Nephron (organoid): Measurements from ENCODE around the gene PLIN3.

Source experiments
- H3K27ac Mint-ChIP-seq, 3 experiments: 2 replicates each; pipeline ENCODE4 v1.8.0; 2020; ENCODE audit warnings: mixed read lengths in 3 of 3, mild to moderate bottlenecking in 2 of 3, moderate library complexity in 1 of 3
- H3K27me3 Mint-ChIP-seq: 2 replicates; pipeline ENCODE4 v1.8.0; 2021; ENCODE audit warnings: low read depth, mild to moderate bottlenecking, moderate library complexity, mixed read lengths
- H3K36me3 Mint-ChIP-seq: 2 replicates; pipeline ENCODE4 v1.8.0; 2020; ENCODE audit warnings: low read depth, mixed read lengths
- H3K4me1 Mint-ChIP-seq: 2 replicates; pipeline ENCODE4 v1.8.0; 2020; ENCODE audit warnings: mixed read lengths
- H3K4me3 Mint-ChIP-seq, 3 experiments: 2 replicates each; pipeline ENCODE4 v1.8.0; 2020; ENCODE audit warnings: mild to moderate bottlenecking in 3 of 3, mixed read lengths in 3 of 3, moderate library complexity in 2 of 3
- H3K9me3 Mint-ChIP-seq: 2 replicates; pipeline ENCODE4 v1.8.0; 2020; ENCODE audit warnings: mixed read lengths
- CTCF ChIP-seq, 3 experiments: fragments of 200-600 bp; sonication (generic); IDR thresholded peaks; one replicate each; pipeline ENCODE4 v1.5.0; 2021; ENCODE audit warnings: antibody characterized with exemption in 3 of 3; ENCODE audit not compliant: unreplicated experiment in 3 of 3

The PLIN3 gene

GRCh38 chr19:4817467-4818277 is 49.8 kb downstream of the PLIN3 start:
- no peak for TF ChIP-seq CTCF (IDR thresholded peaks at IDR 0.05; ENCODE audit: unreplicated experiment in 3 of 3)
- H3K27me3 Mint-ChIP-seq = peaks cover 3% of the 10 kb centered on the region
- no peak overlapping the region for H3K27ac Mint-ChIP-seq
- no peak overlapping the region for H3K4me3 Mint-ChIP-seq
- peaks cover 7% of the 10 kb centered on the region for H3K4me1 Mint-ChIP-seq
- H3K9me3 Mint-ChIP-seq = no peaks in the 10 kb centered on the region
- H3K36me3 Mint-ChIP-seq = peaks cover 4% of the 10 kb centered on the region

- no peak overlapping the region for H3K4me3 Mint-ChIP-seq
- H3K4me1 Mint-ChIP-seq = peaks cover 7% of the 10 kb centered on the region
These were observed 50.6 kb downstream of the PLIN3 start for GRCh38 chr19:4816950-4817278.

GRCh38 chr19:4816202-4816949 is 51.1 kb downstream of the PLIN3 start:
- Mint-ChIP-seq H3K9me3 (no peaks in the 10 kb centered on the region), H3K36me3 (peaks cover 4% of the 10 kb centered on the region), H3K27me3 (peaks cover 3% of the 10 kb centered on the region), H3K4me1 (peaks cover 7% of the 10 kb centered on the region), H3K27ac (no peak overlapping the region), H3K4me3 (no peak overlapping the region)
- no peak for TF ChIP-seq CTCF (IDR thresholded peaks at IDR 0.05; ENCODE audit: unreplicated experiment in 3 of 3)

More at GRCh38 chr19:4816950-4817278, 50.6 kb downstream of the PLIN3 start:
- H3K27ac Mint-ChIP-seq = no peak overlapping the region
- H3K27me3 Mint-ChIP-seq = peaks cover 3% of the 10 kb centered on the region
- TF ChIP-seq CTCF (IDR thresholded peaks at IDR 0.05; ENCODE audit: unreplicated experiment in 3 of 3) = no peak
- no peaks in the 10 kb centered on the region for H3K9me3 Mint-ChIP-seq
- peaks cover 4% of the 10 kb centered on the region for H3K36me3 Mint-ChIP-seq

GRCh38 chr19:4815426-4816201 is 51.9 kb downstream of the PLIN3 start:
- peak overlapping the region; percentile 72 to 80 (median 77) for H3K4me3 Mint-ChIP-seq
- TF ChIP-seq CTCF (IDR thresholded peaks at IDR 0.05; ENCODE audit: unreplicated experiment in 3 of 3) = no peak
- H3K36me3 Mint-ChIP-seq = peaks cover 4% of the 10 kb centered on the region
- H3K4me1 Mint-ChIP-seq = peaks cover 7% of the 10 kb centered on the region
- peaks cover 3% of the 10 kb centered on the region for H3K27me3 Mint-ChIP-seq
- H3K27ac Mint-ChIP-seq = peak overlapping the region; percentile 27 to 56 (median 32)
- no peaks in the 10 kb centered on the region for H3K9me3 Mint-ChIP-seq

- Mint-ChIP-seq H3K4me3 (peak overlapping the region in 2 of 3 experiments; percentile 77 to 80), H3K27me3 (peaks cover 3% of the 10 kb centered on the region), H3K36me3 (peaks cover 4% of the 10 kb centered on the region), H3K4me1 (peaks cover 7% of the 10 kb centered on the region), H3K27ac (no peak overlapping the region), H3K9me3 (no peaks in the 10 kb centered on the region)
- no peak for TF ChIP-seq CTCF (IDR thresholded peaks at IDR 0.05; ENCODE audit: unreplicated experiment in 3 of 3)
These were observed 52.6 kb downstream of the PLIN3 start for GRCh38 chr19:4814625-4815425.
